HUDEP-2 (cell line): ENCODE data around the gene SLC14A1.
"Not testable (repeated sequence)": the region's sequence is repeated elsewhere in the genome, so short reads cannot be mapped to it uniquely, and the experiment has no call there.

Source experiments
- DNase-seq, 76 experiments: peaks; one replicate each; lab custom pipeline; 2025; ENCODE audit not compliant: unreplicated experiment in 76 of 76; lab: John Stamatoyannopoulos, UW

SLC14A1 gene

GRCh38 chr18:45753286-45753685, 29.3 kb downstream of the SLC14A1 start:
- DNase-seq = no peak

GRCh38 chr18:45755934-45756333, 32.0 kb downstream of the SLC14A1 start:
- DNase-seq = peak in 1 of 76 experiments; percentile 8

GRCh38 chr18:45757005-45757404, 33.0 kb downstream of the SLC14A1 start:
- no peak for DNase-seq

GRCh38 chr18:45757644-45758043, 33.7 kb downstream of the SLC14A1 start:
- DNase-seq = not testable (repeated sequence)

- no peak for DNase-seq
Measured at GRCh38 chr18:45760462-45761036, 36.6 kb downstream of the SLC14A1 start.

- DNase-seq = peak in 21 of 76 experiments; percentile 1 to 54 (median 30)
Measured at GRCh38 chr18:45761512-45762114, 37.6 kb downstream of the SLC14A1 start.

GRCh38 chr18:45764000-45764686, 40.2 kb downstream of the SLC14A1 start:
- no peak for DNase-seq

GRCh38 chr18:45765796-45766195, 41.8 kb downstream of the SLC14A1 start:
- no peak for DNase-seq

- DNase-seq = no peak
Measured at GRCh38 chr18:45771587-45772480, 47.9 kb downstream of the SLC14A1 start.

- DNase-seq = no peak
Measured at GRCh38 chr18:45774065-45774521, 50.1 kb downstream of the SLC14A1 start.

- DNase-seq = peak in 73 of 76 experiments; percentile 3 to 88 (median 71)
Measured at GRCh38 chr18:45775241-45775676, 51.3 kb downstream of the SLC14A1 start.

GRCh38 chr18:45775743-45776142, 51.8 kb downstream of the SLC14A1 start:
- peak in 1 of 76 experiments; percentile 35 for DNase-seq

- no peak for DNase-seq
Measured at GRCh38 chr18:45777393-45777792, 53.4 kb downstream of the SLC14A1 start.

- no peak for DNase-seq
Measured at GRCh38 chr18:45780568-45780967, 56.6 kb downstream of the SLC14A1 start.

GRCh38 chr18:45782662-45783061, 58.7 kb downstream of the SLC14A1 start:
- no peak for DNase-seq

GRCh38 chr18:45783097-45784075, 59.4 kb downstream of the SLC14A1 start:
- DNase-seq = no peak

- peak in 3 of 76 experiments; percentile 16 to 26 (median 17) for DNase-seq
Measured at GRCh38 chr18:45785134-45785533, 61.2 kb downstream of the SLC14A1 start.

- no peak for DNase-seq
Measured at GRCh38 chr18:45786941-45787340, 63.0 kb downstream of the SLC14A1 start.

- no peak for DNase-seq
Measured at GRCh38 chr18:45787346-45787745, 63.4 kb downstream of the SLC14A1 start.

GRCh38 chr18:45788861-45789260, 64.9 kb downstream of the SLC14A1 start:
- no peak for DNase-seq
